HCT116 (cell line): Measurements from ENCODE around the gene IMPDH1. TPM values are rescaled to one million over a fixed set of nuclear protein-coding genes. Genes with fewer than 3 reads are reported as not detected.

Experiments
- ATAC-seq: fragments of 200-7000 bp; cut with Tn5 transposase; 2 replicates; pipeline ENCODE4 v1.9.1; 2020; ENCODE audit warnings: mild to moderate bottlenecking, moderate library complexity
- BruUV-seq: library from RNA; stranded (reverse); fragments of 400-500 nt; replicated peaks from 2 replicates; lab custom pipeline; 2021; lab: Mats Ljungman, UMichigan
- CTCF ChIA-PET: fragments of 300-600 bp; sonication (Branson Sonifier 250); formaldehyde crosslinking; loops from one replicate; lab custom pipeline; 2021; ENCODE audit warnings: antibody characterized with exemption; lab: Charles Lee
- POLR2A ChIA-PET: fragments of 300-600, 350-600 bp; sonication (Branson Sonifier 250); formaldehyde crosslinking; loops from one replicate; lab custom pipeline; 2021; ENCODE audit warnings: antibody characterized with exemption; lab: Charles Lee
- RAD21 ChIA-PET, 2 experiments: fragments of 300-600 bp; sonication (Branson Sonifier 250); formaldehyde crosslinking; loops; one replicate each; lab custom pipeline; 2023; ENCODE audit warnings: low total read pairs in 2 of 2; ENCODE audit not compliant: uncharacterized antibody in 2 of 2, unreplicated experiment in 2 of 2, low non-redundant PET in 1 of 2; lab: Charles Lee
- DNase-seq: peaks from one replicate; pipeline ENCODE4 v3.0.0-alpha.2; 2010; ENCODE audit warnings: low read depth, low spot score
- H2AFZ ChIP-seq: fragments of 200-600 bp; shearing (Covaris generic), sonication (generic); 2 replicates; pipeline ENCODE4 v1.6.1; 2017; ENCODE audit warnings: low read depth, mixed run types, mixed read lengths, antibody characterized with exemption, low read length; ENCODE audit not compliant: poor library complexity, severe bottlenecking
- H3K27ac ChIP-seq: 2 replicates; pipeline ENCODE4 v1.5.1; 2012; ENCODE audit warnings: low read depth, low read length
- H3K27me3 ChIP-seq: fragments of 200-600 bp; sonication (generic); 2 replicates; pipeline ENCODE4 v1.6.1; 2016; ENCODE audit warnings: mixed run types, low read length, mixed read lengths; ENCODE audit not compliant: insufficient read depth
- H3K36me3 ChIP-seq, 2 experiments: fragments of 200-500 bp in 1 of 2; fragments of 200-600 bp in 1 of 2; sonication (Bioruptor generic) in 1 of 2; sonication (generic) in 1 of 2; 2 replicates each; pipeline versions ENCODE4 v1.5.1 to v1.6.1; 2014 to 2016; ENCODE audit warnings: low read length in 2 of 2, inconsistent platforms in 1 of 2, mixed read lengths in 1 of 2, mixed run types in 1 of 2; ENCODE audit not compliant: insufficient read depth in 2 of 2, control insufficient read depth in 1 of 2
- H3K4me1 ChIP-seq, 2 experiments: fragments of 200-600 bp in 1 of 2; sonication (generic) in 1 of 2; 2 replicates each; pipeline versions ENCODE4 v1.5.1 to v1.6.1; 2012 to 2017; ENCODE audit warnings: low read length in 2 of 2, inconsistent platforms in 1 of 2, mild to moderate bottlenecking in 1 of 2, mixed read lengths in 1 of 2, mixed run types in 1 of 2, moderate library complexity in 1 of 2; ENCODE audit not compliant: insufficient read depth in 2 of 2, control insufficient read depth in 1 of 2
- H3K4me2 ChIP-seq: fragments of 200-600 bp; sonication (generic); 2 replicates; pipeline ENCODE4 v1.6.1; 2017; ENCODE audit warnings: mixed run types, low read length, mixed read lengths
- H3K4me3 ChIP-seq, 2 experiments: fragments of 200-600 bp in 1 of 2; sonication (generic) in 1 of 2; replicated peaks in 1 of 2; 2 replicates each; pipeline ENCODE4 v1.5.1; 2011 to 2016; ENCODE audit warnings: low read length in 2 of 2, control low read depth in 1 of 2, low read depth in 1 of 2, mild to moderate bottlenecking in 1 of 2, mixed read lengths in 1 of 2, mixed run types in 1 of 2
- H3K79me2 ChIP-seq: fragments of 200-600 bp; sonication (generic); 2 replicates; pipeline ENCODE4 v1.6.1; 2017; ENCODE audit warnings: mild to moderate bottlenecking, mixed run types, low read length, moderate library complexity, mixed read lengths; ENCODE audit not compliant: insufficient read depth
- H3K9ac ChIP-seq: fragments of 200-600 bp; sonication (generic); 2 replicates; pipeline ENCODE4 v1.6.1; 2016; ENCODE audit warnings: low read length, mixed read lengths
- H3K9me2 ChIP-seq: fragments of 200-600 bp; sonication (generic), shearing (Covaris generic); 2 replicates; pipeline ENCODE4 v1.6.1; 2017; ENCODE audit warnings: mixed run types, mild to moderate bottlenecking, moderate library complexity; ENCODE audit not compliant: insufficient read depth
- H3K9me3 ChIP-seq, 2 experiments: fragments of 200-500 bp in 1 of 2; fragments of 200-600 bp in 1 of 2; sonication (Bioruptor generic) in 1 of 2; sonication (generic) in 1 of 2; 2 replicates each; pipeline ENCODE4 v1.6.1; 2014 to 2017; ENCODE audit warnings: low read length in 2 of 2, mixed read lengths in 2 of 2, inconsistent platforms in 1 of 2, low read depth in 1 of 2, mild to moderate bottlenecking in 1 of 2, mixed run types in 1 of 2, moderate library complexity in 1 of 2; ENCODE audit not compliant: control insufficient read depth in 1 of 2, insufficient read depth in 1 of 2
- H4K20me1 ChIP-seq: fragments of 200-600 bp; sonication (generic), shearing (Covaris generic); 2 replicates; pipeline ENCODE4 v1.6.1; 2017; ENCODE audit warnings: mixed run types, mild to moderate bottlenecking, moderate library complexity; ENCODE audit not compliant: insufficient read depth
- EGR1 ChIP-seq: IDR thresholded peaks from 2 replicates; pipeline ENCODE4 v1.6.1; 2012; ENCODE audit warnings: low read depth
- EZH2phosphoT487 ChIP-seq: fragments of 200-600 bp; IDR thresholded peaks from 2 replicates; pipeline ENCODE4 v1.6.1; 2018; ENCODE audit warnings: antibody characterized with exemption, borderline replicate concordance
- FOSL1 ChIP-seq: IDR thresholded peaks from 2 replicates; pipeline ENCODE4 v1.6.1; 2012; ENCODE audit warnings: low read depth
- JUND ChIP-seq: IDR thresholded peaks from 2 replicates; pipeline ENCODE4 v1.6.1; 2012
- RAD21 ChIP-seq: IDR thresholded peaks from 2 replicates; pipeline ENCODE4 v1.6.1; 2012; ENCODE audit warnings: low read depth, mild to moderate bottlenecking
- SIN3A ChIP-seq: IDR thresholded peaks from 2 replicates; pipeline ENCODE4 v1.6.1; 2012; ENCODE audit warnings: low read depth
- SRF ChIP-seq: IDR thresholded peaks from 2 replicates; pipeline ENCODE4 v1.6.1; 2012; ENCODE audit warnings: low read depth
- ZNF274 ChIP-seq: fragments of 200-500 bp; sonication (Bioruptor generic); IDR thresholded peaks from 2 replicates; pipeline ENCODE4 v1.6.1; 2014; ENCODE audit warnings: mild to moderate bottlenecking, low read depth, low read length, inconsistent platforms
- intact Hi-C: fragments of 100-400 bp; cut with micrococcal nuclease; formaldehyde crosslinking; loops from 2 replicates; pipeline ENCODE4 v1.10.0; 2022
- total RNA-seq: library from RNA; stranded (reverse); gene quantifications from one replicate; pipeline ENCODE4 v1.2.1, GENCODE V29; 2021; ENCODE audit not compliant: unreplicated experiment

Gene IMPDH1
- total RNA-seq, 1 experiment from 2014 or later: 98.2 TPM

DNA sequence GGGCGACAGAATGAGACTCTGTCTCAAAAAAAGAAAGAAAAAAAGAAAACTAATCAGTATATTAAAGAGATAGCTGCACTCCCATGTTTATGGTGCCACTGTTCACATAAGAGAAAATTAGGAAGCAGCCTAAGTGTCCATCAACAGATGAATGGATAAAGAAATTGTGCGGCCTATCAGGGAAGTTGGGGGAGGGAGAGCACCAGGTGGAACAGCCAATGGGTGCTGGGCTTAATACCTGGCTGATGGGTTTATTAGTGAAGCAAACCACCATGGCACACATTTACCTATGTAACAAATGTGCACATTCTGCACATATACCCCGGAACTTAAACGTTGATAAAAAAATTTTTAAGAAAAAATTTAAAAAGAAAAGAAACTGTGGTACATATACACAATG is 39.3 kb downstream of the IMPDH1 start:
- Histone ChIP-seq H4K20me1 (no peaks in the 10 kb centered on the region), H3K9me2 (no peaks in the 10 kb centered on the region), H3K9me3 (no peaks in the 10 kb centered on the region), H3K4me3 (no peak overlapping the region), H3K27me3 (no peaks in the 10 kb centered on the region), H3K27ac (no peak overlapping the region), H3K36me3 (no peaks in the 10 kb centered on the region), H3K79me2 (no peaks in the 10 kb centered on the region), H3K4me2 (no peak overlapping the region), H3K9ac (no peak overlapping the region), H3K4me1 (no peaks in the 10 kb centered on the region), H2AFZ (no peak overlapping the region)
- POLR2A ChIA-PET: no interaction called here
- ATAC-seq (no peak), DNase-seq (no peak)
- CTCF ChIA-PET: interaction anchor here (4.4 kb wide), 1 partner anchor 11 kb away, joined by 19 read pairs; no protein-coding TSS in a partner anchor
- intact Hi-C loops: no loop called here
- TF ChIP-seq SIN3A: no peak
- TF ChIP-seq EGR1: no peak
- no peak for TF ChIP-seq FOSL1
- TF ChIP-seq EZH2phosphoT487: no peak
- BruUV-seq: no TSS peak
- RAD21 ChIA-PET: no interaction called here

DNA sequence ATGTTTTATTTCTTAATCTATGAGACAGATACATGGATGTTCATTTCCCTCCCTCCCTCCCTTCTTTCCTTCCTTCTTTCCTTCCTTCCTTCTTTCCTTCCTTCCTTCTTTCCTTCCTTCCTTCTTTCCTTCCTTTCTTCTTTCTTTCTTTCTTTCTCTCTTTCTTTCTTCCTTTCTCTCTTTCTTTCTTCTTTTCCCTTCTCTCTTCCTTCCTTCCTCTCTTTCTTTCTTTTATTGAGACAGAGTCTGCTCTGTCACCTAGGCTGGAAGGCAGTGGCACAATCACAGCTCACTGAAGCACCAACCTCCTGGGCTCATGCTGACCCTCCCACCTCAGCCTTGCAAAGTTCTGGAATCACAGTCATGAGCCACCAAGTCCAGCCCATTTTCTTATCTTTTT is 42.8 kb downstream of the IMPDH1 start:
- ChIA-PET RAD21 (no interaction called here), CTCF (interaction anchor here (1.6 kb wide), 1 partner anchor 20 kb away, joined by 6 read pairs; no protein-coding TSS in a partner anchor)

More for the DNA sequence above, 42.8 kb downstream of the IMPDH1 start:
- Histone ChIP-seq H3K79me2 (no peaks in the 10 kb centered on the region), H3K4me3 (no peak overlapping the region), H3K9me3 (no peaks in the 10 kb centered on the region), H3K4me1 (peaks cover 4 to 7% of the 10 kb centered on the region in 2 experiments), H3K9ac (no peak overlapping the region), H3K9me2 (no peaks in the 10 kb centered on the region), H3K4me2 (no peak overlapping the region), H3K36me3 (no peaks in the 10 kb centered on the region), H4K20me1 (no peaks in the 10 kb centered on the region), H3K27ac (no peak overlapping the region), H3K27me3 (peaks cover 11% of the 10 kb centered on the region; the same call in 1 of the 2 replicates), H2AFZ (no peak overlapping the region)
- intact Hi-C loops: no loop called here
- TF ChIP-seq SRF: no peak
- TF ChIP-seq RAD21: no peak
- no peak for TF ChIP-seq ZNF274
- no peak for TF ChIP-seq JUND
- DNase-seq: no peak
- ATAC-seq: no peak
- POLR2A ChIA-PET: no interaction called here
- no TSS peak for BruUV-seq
